ENCODE measurements around the gene PGAP1. TPM values are rescaled to one million over a fixed set of nuclear protein-coding genes. Genes with fewer than 3 reads are reported as not detected.
"Not testable (repeated sequence)": the region's sequence is repeated elsewhere in the genome, so short reads cannot be mapped to it uniquely, and the experiment has no call there.

PGAP1 gene
- total RNA-seq, 1 donor from 2014 or later: 105 TPM

DNA sequence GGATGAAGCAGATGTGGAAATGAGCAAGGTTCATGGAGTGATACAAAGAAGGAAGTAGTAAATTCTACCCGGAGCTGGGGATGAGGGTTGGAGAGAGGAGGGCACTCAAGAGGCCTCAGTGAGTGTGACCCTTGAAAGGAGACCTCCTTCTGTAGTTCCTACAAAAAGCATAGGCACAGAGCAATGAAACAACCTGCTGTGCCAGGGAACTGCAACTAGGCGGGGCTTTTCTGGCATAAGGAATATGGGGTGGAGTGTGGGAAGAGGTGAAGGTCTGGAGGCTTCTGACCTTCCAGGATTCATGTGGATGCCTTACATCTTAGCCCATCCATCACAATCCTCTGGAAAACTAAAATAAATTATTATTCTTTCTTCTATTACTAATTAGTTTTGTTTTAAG lies 25.5 kb upstream of the PGAP1 start:
- no peak for DNase-seq

DNA sequence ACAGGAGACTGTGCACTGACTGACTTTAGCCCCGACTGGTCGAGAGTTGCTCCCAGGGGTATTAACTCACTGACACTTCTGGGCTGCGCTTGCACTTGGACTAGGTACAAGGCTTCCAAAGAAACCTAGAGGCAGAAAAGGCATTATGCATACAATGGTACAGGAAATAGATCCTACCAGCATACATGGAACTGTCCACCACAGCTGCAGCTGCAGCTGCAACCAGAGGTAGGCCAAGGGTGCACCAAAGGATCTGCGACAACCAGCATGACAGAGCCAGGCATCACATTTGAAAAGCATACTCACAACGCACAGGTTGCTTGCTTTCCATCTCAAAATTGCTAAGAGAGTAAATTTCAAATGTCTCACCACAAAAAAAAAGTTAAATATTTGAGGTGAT lies 22.6 kb upstream of the PGAP1 start:
- DNase-seq: no peak

GRCh38 chr2:196944570-196944969 lies 18.1 kb upstream of the PGAP1 start:
- no peak for DNase-seq

DNA sequence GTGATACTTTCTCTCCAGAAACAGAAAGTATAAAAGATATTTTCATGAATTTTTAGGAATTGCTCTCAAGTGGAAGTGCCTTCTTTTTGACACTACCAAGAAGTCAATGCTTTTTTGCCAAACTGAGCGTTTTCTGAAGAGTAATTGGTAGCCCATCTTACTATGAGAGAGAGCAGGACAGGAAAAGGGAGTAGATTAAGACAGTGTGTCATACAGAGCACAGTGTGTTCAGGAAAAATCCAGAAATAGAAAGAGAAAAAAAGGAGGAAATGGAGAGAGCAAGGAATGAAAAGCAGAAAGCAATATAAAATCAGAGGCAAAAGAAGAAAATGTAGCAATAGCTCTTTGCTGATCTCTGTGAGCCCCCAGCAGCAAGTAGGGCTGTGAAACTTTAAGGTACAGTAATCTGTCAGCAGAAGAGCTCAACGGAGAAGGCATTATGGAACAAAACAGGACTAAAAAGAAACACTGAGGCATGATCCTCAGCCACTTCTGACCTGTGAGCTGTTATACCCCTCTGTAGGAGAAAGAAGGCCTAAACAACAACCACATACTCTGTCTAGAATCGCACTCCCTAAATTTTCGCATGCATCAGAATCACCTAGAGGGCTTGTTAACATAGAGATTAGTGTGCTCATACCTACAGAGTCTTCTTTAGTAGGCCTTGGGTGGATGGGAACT lies 15.0 kb upstream of the PGAP1 start:
- no peak for DNase-seq

DNA sequence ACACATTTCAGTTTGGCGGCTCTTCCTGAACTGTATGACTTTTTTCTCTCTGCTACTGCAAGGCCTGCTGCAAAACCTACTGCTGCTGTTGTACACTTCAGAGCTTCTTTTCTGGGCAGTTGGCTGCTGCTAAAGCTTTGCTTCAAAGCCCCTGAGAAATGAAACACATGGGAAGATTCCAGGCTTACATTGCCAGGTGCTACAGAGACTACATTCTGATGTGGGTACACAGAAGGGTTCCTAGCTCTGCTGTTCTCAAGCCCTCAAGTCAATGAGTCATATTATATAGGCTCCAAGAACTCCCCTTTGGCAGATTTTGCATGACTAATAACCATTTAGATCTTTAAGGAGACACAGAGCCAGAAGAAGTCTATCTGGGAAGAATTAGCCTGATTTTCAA lies 12.9 kb upstream of the PGAP1 start:
- no peak for DNase-seq

- DNase-seq: no peak
These were observed 8.9 kb upstream of the PGAP1 start for GRCh38 chr2:196935432-196935831.

DNA sequence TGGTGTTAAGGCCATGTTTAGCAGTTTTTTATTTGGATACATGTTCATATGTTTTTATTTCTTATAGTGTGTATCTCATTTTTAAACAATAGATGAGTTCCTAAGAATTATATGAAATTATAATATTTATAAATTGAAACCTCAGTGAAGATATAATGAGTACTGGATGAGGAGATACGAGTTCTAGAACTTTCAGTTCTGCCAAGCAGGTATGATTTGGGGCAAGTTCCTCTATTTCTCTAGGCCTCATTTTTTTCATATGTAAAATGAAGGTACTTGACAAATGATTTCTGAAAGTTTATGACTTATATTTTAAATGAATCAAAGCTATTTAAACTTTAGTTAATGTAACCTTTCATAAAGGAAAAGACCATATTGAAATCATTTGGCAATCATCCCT lies 8.2 kb upstream of the PGAP1 start:
- DNase-seq: no peak

- DNase-seq: no peak
These were observed 5.0 kb upstream of the PGAP1 start for GRCh38 chr2:196931555-196931954.

DNA sequence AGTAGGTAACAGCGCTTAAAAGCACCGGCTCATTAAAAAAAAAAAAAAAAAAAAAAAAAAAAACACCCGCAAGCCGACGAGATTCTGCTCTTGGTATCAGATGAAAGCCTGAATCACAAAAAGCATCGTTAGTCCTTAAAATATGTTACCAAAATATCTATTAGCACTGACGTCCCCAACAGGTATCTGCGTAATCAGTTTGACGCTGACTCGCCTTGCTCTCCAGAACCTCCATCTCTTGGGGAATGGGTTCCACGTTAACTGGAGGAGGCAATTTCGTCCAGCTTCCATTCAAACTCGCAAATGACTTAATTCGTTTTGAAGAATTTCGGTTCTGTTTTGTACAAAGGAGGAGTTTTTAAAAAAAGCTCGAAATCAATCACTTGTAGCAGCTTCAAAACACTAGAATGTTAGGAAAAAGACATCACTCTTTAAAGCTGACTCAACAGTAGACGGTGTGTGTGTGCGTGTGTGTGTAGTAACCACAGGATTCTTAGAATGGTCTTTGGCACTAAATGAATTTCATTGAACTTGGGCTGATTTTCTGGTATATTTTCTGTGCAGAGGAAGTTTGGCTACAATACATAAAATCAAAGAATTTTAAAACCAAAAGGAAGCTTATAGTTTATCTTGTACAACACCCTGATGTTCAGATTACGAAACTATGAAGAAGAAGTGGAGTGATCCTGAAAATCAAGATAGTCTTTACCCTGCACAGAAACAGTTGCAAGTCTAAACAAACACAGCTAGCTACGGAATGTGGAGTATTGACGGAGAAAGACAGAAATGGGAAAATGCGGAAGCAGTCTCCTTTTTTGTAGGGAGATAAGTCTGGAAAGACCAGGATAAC lies 1.1 kb upstream of the PGAP1 start:
- DNase-seq: peak; percentile 1

GRCh38 chr2:196925768-196926561 lies 542 bp downstream of the PGAP1 start:
- peak; percentile 29 for DNase-seq

DNA sequence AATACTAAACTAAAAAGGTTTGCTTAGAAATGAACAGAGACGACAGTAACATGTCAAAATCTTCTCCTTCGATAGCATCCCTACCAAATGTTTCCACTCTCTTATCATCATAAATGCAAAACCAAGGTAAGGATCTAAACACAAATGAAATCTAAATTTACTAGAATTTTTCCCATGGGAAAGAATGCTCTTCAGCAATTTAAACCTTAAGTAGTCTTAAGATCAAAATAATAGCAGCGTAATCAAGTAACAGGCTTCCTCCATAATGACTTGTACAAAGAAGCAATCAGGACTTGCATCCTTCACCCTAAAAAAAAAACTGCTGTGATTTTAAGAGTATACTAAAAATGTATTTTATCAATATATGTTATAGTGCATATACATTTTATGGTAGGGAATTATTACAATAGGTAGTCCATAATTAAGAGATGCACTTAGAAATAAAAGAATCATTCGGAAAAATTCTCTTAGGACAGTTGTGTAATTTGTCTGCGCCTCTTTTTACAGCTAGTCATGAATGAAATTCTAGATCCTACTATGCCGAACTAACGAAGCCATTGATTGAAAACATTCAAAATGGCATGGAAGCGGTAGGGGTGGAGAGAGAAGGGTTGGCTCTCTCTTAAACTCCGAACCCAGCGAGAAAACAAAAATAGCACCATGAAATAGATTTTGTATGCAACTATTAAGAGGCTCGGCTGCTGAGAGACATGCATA lies 1.3 kb downstream of the PGAP1 start:
- DNase-seq: no peak

GRCh38 chr2:196924051-196924450 lies 2.5 kb downstream of the PGAP1 start:
- no peak for DNase-seq

GRCh38 chr2:196918927-196919326 lies 7.6 kb downstream of the PGAP1 start:
- DNase-seq: no peak

- no peak for DNase-seq
These were observed 8.7 kb downstream of the PGAP1 start for GRCh38 chr2:196917802-196918201.

DNA sequence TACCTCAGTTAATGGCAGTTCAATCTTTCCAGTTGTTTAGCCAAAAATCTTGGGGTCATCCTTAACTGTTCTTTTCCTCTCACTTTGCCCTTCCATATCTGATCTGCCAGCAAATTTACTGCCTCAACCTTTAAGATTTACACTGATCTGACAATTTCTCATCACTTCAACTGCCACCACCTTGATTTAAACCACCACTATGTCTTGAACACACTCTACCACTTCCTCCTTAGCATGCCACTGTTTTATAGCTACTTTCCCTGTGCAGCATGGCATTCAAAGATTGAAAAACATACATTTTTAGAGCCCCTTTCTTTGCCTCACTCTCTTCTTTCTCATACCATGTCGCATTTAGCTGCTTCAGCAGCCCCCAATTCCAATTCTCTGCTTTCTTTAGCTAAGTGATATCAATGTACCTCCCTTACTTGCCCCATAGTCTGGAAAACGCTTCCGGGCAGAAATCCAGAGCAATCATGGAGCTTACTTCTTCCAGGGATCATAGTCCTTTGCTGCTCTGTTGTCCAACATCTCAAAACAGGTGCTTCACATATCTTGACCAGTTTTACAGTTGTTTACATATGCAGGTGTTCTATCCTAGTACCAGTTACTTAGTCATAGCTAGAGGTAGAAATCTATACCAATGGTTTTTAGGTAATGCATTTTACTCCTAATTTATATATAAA lies 10.9 kb downstream of the PGAP1 start:
- DNase-seq: no peak

DNA sequence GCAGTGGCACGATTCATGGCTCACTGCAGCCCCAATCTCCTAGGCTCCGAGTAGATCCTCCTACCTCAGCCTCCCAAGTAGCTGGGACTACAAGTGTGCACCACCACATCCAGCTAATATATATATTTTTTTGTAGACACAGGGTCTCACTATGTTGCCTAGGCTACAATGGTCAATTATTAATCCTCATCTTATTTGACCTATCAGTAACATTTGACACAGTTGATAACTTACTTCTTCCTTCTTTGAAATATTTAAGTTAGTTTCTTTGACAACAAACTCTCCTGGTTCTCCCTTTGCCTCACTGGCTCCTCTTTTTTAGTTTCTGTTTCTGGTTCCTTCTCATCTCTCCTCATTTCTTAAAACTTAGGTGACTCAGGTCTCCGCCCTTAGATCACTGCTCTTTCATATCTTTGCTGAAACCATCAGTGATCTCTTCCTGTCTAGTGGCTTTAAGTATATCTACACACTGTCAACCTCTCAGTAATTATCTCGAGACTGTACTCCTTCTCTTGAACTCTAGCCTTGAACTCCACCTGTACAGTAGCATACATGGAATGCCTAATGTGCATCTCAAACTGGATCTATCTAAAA lies 11.5 kb downstream of the PGAP1 start:
- no peak for DNase-seq

DNA sequence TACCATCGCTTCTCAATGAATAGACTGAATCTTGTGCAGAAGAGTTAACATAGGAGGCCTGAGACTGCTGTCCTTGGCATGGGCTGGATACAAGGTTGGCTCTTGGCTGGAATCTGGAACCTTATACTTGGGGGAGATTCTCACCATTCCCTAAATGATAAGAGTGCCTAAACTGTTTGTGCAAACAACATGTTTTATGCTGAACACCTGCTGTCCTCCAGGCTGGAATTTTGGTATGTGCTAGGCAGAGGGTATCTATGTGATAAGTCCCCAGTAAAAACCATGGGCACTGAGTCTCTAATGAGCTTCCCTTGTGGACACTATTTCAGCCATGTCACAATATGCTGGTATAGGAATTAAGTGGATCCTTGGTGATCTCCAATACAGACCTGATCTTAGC lies 12.8 kb downstream of the PGAP1 start:
- no peak for DNase-seq

DNA sequence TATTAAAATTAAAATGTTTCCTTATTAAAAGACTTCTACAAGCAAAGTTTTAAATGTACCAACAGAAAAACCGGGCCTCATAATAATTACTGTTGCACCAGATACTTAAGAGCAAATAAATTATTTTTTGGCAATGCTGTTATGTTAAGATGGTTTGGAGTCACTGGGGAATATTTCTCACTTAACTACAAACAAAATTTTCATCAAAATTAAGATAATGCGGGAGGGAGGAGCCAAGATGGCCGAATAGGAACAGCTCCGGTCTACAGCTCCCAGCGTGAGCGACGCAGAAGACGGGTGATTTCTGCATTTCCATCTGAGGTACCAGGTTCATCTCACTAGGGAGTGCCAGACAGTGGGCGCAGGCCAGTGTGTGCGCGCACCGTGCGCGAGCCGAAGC lies 21.1 kb downstream of the PGAP1 start:
- DNase-seq: not testable (repeated sequence)

GRCh38 chr2:196902828-196903227 lies 23.7 kb downstream of the PGAP1 start:
- no peak for DNase-seq

DNA sequence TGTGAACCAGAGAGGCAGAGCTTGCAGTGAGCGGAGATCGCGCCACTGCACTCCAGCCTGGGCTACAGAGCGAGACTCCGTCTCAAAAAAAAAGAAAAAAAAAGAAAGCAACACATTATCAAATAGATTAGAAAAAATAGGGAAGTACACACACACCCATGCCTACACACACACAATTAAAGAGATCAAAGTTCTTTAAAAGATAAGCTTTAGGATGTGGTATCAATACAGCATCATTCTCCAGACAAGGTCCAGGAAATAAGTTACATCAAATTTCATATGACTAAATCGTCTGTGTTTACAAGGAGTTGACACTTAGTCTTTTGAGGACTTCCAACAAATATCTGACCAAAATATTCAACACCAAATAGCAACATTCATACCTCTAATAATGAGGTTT lies 25.7 kb downstream of the PGAP1 start:
- no peak for DNase-seq

DNA sequence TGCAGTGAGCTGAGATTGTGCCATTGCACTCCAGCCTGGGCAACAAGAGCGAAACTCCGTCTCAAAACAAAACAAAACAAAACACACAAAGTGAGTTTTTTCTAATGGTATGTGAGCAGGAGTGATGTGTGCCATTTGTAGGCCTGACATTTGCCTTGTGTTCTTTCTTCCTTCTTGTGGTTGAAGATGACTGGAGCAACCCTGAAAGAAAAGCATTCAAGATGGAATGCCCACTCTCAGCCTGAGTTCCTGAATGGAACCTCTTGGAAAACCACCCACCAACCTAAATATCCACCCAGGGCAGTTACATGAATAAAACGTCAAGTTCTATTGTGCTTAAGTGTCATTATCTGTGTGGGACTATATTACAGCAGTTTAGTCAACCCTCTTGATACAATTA lies 26.5 kb downstream of the PGAP1 start:
- no peak for DNase-seq

Measured in occipital lobe (tissue), 2 donors.